ENCODE measurements around the gene NINJ2. TPM values are rescaled to one million over a fixed set of nuclear protein-coding genes. Genes with fewer than 3 reads are reported as not detected.

The NINJ2 gene
- polyA plus RNA-seq, 1 donor from 2014 or later: not detected

DNA sequence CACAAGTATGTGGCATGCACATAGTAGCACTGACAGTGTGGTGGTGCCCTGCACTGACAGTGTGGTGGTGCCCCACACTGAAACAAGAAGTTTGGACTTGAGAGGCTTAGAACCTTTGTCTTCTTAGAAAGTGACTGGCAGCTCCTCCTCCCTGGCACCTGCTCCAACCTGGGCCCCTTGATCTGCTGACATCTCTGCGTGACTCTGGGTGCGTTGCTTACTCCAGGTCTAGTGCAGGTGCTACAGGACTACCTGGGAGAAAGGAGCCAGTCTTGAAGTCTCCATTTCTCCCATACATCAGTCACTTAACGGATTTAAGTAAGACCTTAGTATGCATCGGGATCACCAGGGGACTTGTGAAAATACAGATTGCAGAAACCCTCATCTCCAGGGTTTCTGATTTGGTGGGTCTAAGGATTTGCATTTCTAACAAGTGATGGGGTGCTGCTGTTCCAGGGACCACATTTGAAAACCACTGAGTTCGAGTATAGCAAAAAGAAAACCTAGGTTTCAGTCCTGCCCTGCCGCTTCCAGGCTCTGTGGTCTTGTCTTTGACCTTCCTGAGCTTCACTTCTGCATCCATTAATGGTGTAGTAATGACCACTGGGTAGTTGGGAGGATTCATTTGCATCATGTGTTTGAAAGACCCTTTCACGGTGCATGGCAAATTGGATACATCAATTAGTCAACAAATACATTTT, 15.7 kb downstream of the NINJ2 start:
- no peak overlapping the region for H3K27ac ChIP-seq (ENCODE audit: low read length)
- no peak overlapping the region for H3K4me3 ChIP-seq (ENCODE audit: low read length)
- H3K27me3 ChIP-seq (ENCODE audit: insufficient read depth, low read depth, low read length): peaks cover 8% of the 10 kb centered on the region
- H3K9ac ChIP-seq (ENCODE audit: low read length): no peak overlapping the region
- no peaks in the 10 kb centered on the region for H3K36me3 ChIP-seq (ENCODE audit: insufficient read depth, low read length)
- H3K9me2 ChIP-seq (ENCODE audit: insufficient read depth, low read length): no peaks in the 10 kb centered on the region
- no peaks in the 10 kb centered on the region for H3K9me3 ChIP-seq (ENCODE audit: low read length)
- no peak overlapping the region for H2AFZ ChIP-seq (ENCODE audit: low read depth, low read length)
- H3K4me2 ChIP-seq (ENCODE audit: low read length): no peak overlapping the region
- H3F3A ChIP-seq (ENCODE audit: insufficient read depth, low read length, poor library complexity, severe bottlenecking): no peaks in the 10 kb centered on the region
- no peaks in the 10 kb centered on the region for H3K79me2 ChIP-seq (replicated peaks; ENCODE audit: insufficient read depth, low read length)
- TF ChIP-seq POLR2AphosphoS5 (IDR thresholded peaks at IDR 0.05) (no peak), TAF1 (IDR thresholded peaks at IDR 0.05; ENCODE audit: low read depth) (no peak), EP300 (conservative IDR thresholded peaks at IDR 0.05; ENCODE audit: poor library complexity, severe bottlenecking) (no peak), RAD21 (conservative IDR thresholded peaks at IDR 0.05) (no peak), MXI1 (conservative IDR thresholded peaks at IDR 0.05; ENCODE audit: poor library complexity, severe bottlenecking) (no peak), EZH2 (IDR thresholded peaks at IDR 0.05; ENCODE audit: borderline replicate concordance, insufficient read depth, low read length, poor library complexity, severe bottlenecking) (no peak), SMC3 (conservative IDR thresholded peaks at IDR 0.05; ENCODE audit: poor library complexity) (no peak)
- TF ChIP-seq, protein P1, sequence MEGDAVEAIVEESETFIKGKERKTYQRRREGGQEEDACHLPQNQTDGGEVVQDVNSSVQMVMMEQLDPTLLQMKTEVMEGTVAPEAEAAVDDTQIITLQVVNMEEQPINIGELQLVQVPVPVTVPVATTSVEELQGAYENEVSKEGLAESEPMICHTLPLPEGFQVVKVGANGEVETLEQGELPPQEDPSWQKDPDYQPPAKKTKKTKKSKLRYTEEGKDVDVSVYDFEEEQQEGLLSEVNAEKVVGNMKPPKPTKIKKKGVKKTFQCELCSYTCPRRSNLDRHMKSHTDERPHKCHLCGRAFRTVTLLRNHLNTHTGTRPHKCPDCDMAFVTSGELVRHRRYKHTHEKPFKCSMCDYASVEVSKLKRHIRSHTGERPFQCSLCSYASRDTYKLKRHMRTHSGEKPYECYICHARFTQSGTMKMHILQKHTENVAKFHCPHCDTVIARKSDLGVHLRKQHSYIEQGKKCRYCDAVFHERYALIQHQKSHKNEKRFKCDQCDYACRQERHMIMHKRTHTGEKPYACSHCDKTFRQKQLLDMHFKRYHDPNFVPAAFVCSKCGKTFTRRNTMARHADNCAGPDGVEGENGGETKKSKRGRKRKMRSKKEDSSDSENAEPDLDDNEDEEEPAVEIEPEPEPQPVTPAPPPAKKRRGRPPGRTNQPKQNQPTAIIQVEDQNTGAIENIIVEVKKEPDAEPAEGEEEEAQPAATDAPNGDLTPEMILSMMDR (IDR thresholded peaks at IDR 0.05; ENCODE audit: poor library complexity, severe bottlenecking): no peak
- TF ChIP-seq, protein P2, sequence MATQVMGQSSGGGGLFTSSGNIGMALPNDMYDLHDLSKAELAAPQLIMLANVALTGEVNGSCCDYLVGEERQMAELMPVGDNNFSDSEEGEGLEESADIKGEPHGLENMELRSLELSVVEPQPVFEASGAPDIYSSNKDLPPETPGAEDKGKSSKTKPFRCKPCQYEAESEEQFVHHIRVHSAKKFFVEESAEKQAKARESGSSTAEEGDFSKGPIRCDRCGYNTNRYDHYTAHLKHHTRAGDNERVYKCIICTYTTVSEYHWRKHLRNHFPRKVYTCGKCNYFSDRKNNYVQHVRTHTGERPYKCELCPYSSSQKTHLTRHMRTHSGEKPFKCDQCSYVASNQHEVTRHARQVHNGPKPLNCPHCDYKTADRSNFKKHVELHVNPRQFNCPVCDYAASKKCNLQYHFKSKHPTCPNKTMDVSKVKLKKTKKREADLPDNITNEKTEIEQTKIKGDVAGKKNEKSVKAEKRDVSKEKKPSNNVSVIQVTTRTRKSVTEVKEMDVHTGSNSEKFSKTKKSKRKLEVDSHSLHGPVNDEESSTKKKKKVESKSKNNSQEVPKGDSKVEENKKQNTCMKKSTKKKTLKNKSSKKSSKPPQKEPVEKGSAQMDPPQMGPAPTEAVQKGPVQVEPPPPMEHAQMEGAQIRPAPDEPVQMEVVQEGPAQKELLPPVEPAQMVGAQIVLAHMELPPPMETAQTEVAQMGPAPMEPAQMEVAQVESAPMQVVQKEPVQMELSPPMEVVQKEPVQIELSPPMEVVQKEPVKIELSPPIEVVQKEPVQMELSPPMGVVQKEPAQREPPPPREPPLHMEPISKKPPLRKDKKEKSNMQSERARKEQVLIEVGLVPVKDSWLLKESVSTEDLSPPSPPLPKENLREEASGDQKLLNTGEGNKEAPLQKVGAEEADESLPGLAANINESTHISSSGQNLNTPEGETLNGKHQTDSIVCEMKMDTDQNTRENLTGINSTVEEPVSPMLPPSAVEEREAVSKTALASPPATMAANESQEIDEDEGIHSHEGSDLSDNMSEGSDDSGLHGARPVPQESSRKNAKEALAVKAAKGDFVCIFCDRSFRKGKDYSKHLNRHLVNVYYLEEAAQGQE (IDR thresholded peaks at IDR 0.05; ENCODE audit: borderline replicate concordance): no peak
- H4K20me1 ChIP-seq (ENCODE audit: insufficient read depth): no peaks in the 10 kb centered on the region

DNA sequence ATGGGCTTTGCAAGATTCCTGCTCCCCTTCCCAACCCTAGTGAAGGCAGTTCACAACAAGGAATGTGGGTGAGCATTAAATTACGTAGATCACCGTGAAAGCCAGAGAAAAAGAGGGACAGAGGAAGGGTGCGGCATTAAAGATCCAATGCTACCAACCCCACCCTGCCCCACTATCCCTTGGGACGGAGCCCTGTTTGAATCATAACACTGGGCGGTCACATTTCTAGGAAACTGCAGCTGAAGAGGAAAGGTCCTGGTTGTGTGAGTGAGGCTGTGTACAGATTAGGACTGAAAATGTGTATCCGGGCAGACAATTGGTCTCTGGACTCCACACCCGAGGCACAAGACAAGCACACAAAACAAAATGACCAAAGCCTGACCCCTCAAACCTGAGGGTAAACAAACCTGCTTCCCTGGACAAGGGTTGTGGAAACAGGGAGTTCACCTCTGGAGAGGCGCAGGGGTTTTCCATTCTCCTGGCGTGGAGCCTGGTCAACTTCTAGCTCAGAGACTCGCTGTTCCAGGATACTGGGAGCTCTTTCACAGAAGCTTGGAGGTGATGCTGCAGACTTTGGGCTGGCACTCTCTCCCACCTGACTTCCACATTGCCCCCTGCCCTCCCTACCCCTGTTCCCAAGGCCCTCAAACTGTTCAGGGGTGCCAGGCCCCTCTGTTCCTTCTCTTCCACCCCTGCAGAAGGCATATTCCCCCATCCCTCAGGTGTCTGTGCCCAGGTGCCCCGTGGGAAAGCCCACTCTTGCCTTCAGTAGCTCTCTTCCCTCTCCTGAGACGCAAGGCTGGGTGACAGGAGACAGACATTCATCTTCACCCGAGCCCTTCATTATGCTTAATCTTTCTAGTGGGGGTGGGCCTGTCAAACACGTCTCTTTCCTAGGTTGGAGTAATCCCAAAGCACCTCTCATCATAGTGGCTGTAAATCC, 16.5 kb downstream of the NINJ2 start:
- H3K9ac ChIP-seq (ENCODE audit: low read length): no peak overlapping the region
- no peak overlapping the region for H2AFZ ChIP-seq (ENCODE audit: low read depth, low read length)
- no peaks in the 10 kb centered on the region for H3F3A ChIP-seq (ENCODE audit: insufficient read depth, low read length, poor library complexity, severe bottlenecking)
- no peaks in the 10 kb centered on the region for H3K36me3 ChIP-seq (ENCODE audit: insufficient read depth, low read length)
- no peak overlapping the region for H3K4me2 ChIP-seq (ENCODE audit: low read length)
- peaks cover 8% of the 10 kb centered on the region for H3K27me3 ChIP-seq (ENCODE audit: insufficient read depth, low read depth, low read length)
- H3K9me2 ChIP-seq (ENCODE audit: insufficient read depth, low read length): no peaks in the 10 kb centered on the region
- no peak for TF ChIP-seq TAF1 (IDR thresholded peaks at IDR 0.05; ENCODE audit: low read depth)
- TF ChIP-seq EP300 (conservative IDR thresholded peaks at IDR 0.05; ENCODE audit: poor library complexity, severe bottlenecking): no peak
- TF ChIP-seq RAD21 (conservative IDR thresholded peaks at IDR 0.05): no peak
- TF ChIP-seq SMC3 (conservative IDR thresholded peaks at IDR 0.05; ENCODE audit: poor library complexity): no peak
- TF ChIP-seq MXI1 (conservative IDR thresholded peaks at IDR 0.05; ENCODE audit: poor library complexity, severe bottlenecking): no peak
- TF ChIP-seq, protein P1 (IDR thresholded peaks at IDR 0.05; ENCODE audit: poor library complexity, severe bottlenecking): no peak
- TF ChIP-seq POLR2AphosphoS5 (IDR thresholded peaks at IDR 0.05): no peak
- TF ChIP-seq, protein P2 (IDR thresholded peaks at IDR 0.05; ENCODE audit: borderline replicate concordance): no peak
- no peak for TF ChIP-seq EZH2 (IDR thresholded peaks at IDR 0.05; ENCODE audit: borderline replicate concordance, insufficient read depth, low read length, poor library complexity, severe bottlenecking)
- no peaks in the 10 kb centered on the region for H3K9me3 ChIP-seq (ENCODE audit: low read length)
- no peaks in the 10 kb centered on the region for H3K79me2 ChIP-seq (replicated peaks; ENCODE audit: insufficient read depth, low read length)
- no peak overlapping the region for H3K4me3 ChIP-seq (ENCODE audit: low read length)
- H4K20me1 ChIP-seq (ENCODE audit: insufficient read depth): no peaks in the 10 kb centered on the region
- H3K27ac ChIP-seq (ENCODE audit: low read length): no peak overlapping the region
